Activated naive CD8-positive, alpha-beta T cell (primary cell): ENCODE data around the gene BPHL.
"Not testable (repeated sequence)": the region's sequence is repeated elsewhere in the genome, so short reads cannot be mapped to it uniquely, and the experiment has no call there.

Source experiments
- H3K27ac Mint-ChIP-seq: one replicate; pipeline ENCODE4 v1.8.0; 2021; ENCODE audit warnings: mixed read lengths
- H3K27me3 Mint-ChIP-seq: one replicate; pipeline ENCODE4 v1.8.0; 2021; ENCODE audit warnings: mixed read lengths
- H3K36me3 Mint-ChIP-seq: one replicate; pipeline ENCODE4 v1.8.0; 2021; ENCODE audit warnings: mixed read lengths
- H3K4me1 Mint-ChIP-seq: one replicate; pipeline ENCODE4 v1.8.0; 2021; ENCODE audit warnings: low read depth, mixed read lengths
- H3K4me3 Mint-ChIP-seq: one replicate; pipeline ENCODE4 v1.8.0; 2021; ENCODE audit warnings: mild to moderate bottlenecking, mixed read lengths
- H3K9me3 Mint-ChIP-seq: one replicate; pipeline ENCODE4 v1.8.0; 2021; ENCODE audit warnings: low read depth, mixed read lengths

The BPHL gene

GRCh38 chr6:3136292-3137011 is 17.9 kb downstream of the BPHL start:
- Mint-ChIP-seq H3K27ac (no peak overlapping the region), H3K4me3 (no peak overlapping the region), H3K27me3 (no peaks in the 10 kb centered on the region), H3K4me1 (no peaks in the 10 kb centered on the region), H3K36me3 (peaks cover 22% of the 10 kb centered on the region), H3K9me3 (no peaks in the 10 kb centered on the region)

- Mint-ChIP-seq H3K4me1 (no peaks in the 10 kb centered on the region), H3K27ac (no peak overlapping the region)
These were observed 18.7 kb downstream of the BPHL start for GRCh38 chr6:3137057-3137777.

GRCh38 chr6:3137873-3138272 is 19.4 kb downstream of the BPHL start:
- not testable (repeated sequence) for H3K4me1 Mint-ChIP-seq, H3K27ac Mint-ChIP-seq, H3K27me3 Mint-ChIP-seq, H3K9me3 Mint-ChIP-seq, H3K4me3 Mint-ChIP-seq
- H3K36me3 Mint-ChIP-seq, result peaks cover 18% of the 10 kb centered on the region

More at GRCh38 chr6:3137057-3137777, 18.7 kb downstream of the BPHL start:
- H3K4me3 Mint-ChIP-seq, result no peak overlapping the region
- no peaks in the 10 kb centered on the region for H3K9me3 Mint-ChIP-seq
- peaks cover 19% of the 10 kb centered on the region for H3K36me3 Mint-ChIP-seq
- H3K27me3 Mint-ChIP-seq, result no peaks in the 10 kb centered on the region

- Mint-ChIP-seq H3K9me3 (no peaks in the 10 kb centered on the region), H3K27ac (no peak overlapping the region), H3K4me3 (no peak overlapping the region), H3K4me1 (no peaks in the 10 kb centered on the region), H3K36me3 (peaks cover 18% of the 10 kb centered on the region), H3K27me3 (no peaks in the 10 kb centered on the region)
These were observed 19.8 kb downstream of the BPHL start for GRCh38 chr6:3138341-3138740.

DNA sequence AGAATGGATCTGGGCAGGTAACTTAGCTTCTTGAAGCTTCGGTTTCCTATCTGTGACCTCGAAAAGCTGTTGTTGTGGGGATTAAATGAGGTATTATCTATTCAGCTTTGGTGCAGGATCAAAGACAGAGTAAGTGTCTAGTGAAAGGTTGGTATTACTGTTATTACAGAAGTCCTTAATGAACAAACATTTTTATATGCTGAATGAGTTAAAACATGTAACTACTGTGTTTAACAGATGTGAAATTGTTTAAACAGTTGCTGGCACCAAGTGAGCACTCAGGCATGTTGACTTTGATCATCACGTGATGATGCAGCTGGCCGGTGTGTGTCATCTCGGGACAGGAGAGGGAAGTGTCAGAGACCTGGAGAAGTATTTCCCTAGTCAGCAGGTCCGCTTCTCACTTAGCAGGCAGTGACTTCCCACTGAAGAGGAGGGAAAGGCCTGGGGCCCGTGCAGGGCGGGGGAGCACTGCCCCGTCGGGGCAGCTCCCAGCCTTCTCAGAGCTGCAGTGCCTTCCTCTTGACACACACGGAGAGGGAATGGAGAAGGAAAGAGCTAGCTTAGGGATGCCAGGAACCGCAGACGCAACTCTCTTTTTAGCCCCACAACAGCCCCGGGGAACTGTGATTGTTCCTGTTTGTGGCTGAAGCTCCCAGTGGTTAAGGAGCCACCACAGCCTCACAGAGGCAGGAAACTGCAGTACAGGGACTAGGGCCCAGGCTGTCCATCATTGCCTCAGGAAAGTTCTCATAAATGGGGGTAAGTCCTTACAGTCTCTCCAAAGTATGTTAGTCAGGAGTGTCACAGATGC is 20.8 kb downstream of the BPHL start:
- Mint-ChIP-seq H3K27me3 (no peaks in the 10 kb centered on the region), H3K9me3 (no peaks in the 10 kb centered on the region), H3K4me3 (no peak overlapping the region), H3K36me3 (peaks cover 18% of the 10 kb centered on the region), H3K4me1 (no peaks in the 10 kb centered on the region), H3K27ac (no peak overlapping the region)

GRCh38 chr6:3140201-3140600 is 21.7 kb downstream of the BPHL start:
- H3K4me3 Mint-ChIP-seq, result no peak overlapping the region
- H3K9me3 Mint-ChIP-seq, result no peaks in the 10 kb centered on the region
- H3K36me3 Mint-ChIP-seq, result peaks cover 19% of the 10 kb centered on the region
- no peak overlapping the region for H3K27ac Mint-ChIP-seq
- no peaks in the 10 kb centered on the region for H3K27me3 Mint-ChIP-seq
- no peaks in the 10 kb centered on the region for H3K4me1 Mint-ChIP-seq

DNA sequence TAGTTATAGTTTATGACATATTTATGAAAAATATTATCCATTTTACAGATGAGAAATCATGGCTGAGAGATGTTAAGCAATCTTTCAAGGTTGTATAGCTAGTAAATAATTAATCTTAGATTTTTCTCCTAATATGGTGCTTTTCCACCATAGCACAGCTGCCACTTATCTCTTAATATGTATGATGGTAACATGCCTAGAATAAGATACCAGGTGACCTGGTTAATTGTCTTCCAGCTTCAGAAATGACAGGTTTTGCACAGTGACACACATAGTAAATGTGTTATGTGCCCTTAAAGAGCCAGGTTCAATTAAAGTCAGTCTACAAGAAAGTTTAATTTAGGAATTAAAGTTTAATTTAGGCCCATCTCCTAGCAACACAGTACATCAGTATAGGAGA is 24.0 kb downstream of the BPHL start:
- Mint-ChIP-seq H3K27ac (no peak overlapping the region), H3K9me3 (no peaks in the 10 kb centered on the region), H3K36me3 (peaks cover 13% of the 10 kb centered on the region), H3K4me1 (no peaks in the 10 kb centered on the region), H3K4me3 (no peak overlapping the region), H3K27me3 (no peaks in the 10 kb centered on the region)

DNA sequence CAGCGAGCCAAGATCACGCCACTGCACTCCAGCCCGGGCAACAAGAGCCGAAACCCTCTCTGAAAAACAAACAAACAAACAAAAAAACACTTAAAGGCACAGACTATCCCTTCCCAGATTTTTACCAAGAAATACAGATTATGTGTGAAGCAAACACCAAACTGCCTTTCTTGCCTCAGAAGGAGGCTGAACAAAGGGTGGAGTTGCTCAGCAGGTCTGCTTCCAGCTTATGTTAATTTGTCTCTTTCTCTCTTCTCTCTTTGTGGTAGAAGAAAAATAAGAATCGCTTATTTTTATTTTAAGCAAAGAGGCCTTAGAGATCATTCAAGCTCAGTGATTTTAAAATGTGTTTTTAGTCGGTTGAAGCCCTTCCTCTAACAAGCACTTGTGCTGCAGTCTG is 24.6 kb downstream of the BPHL start:
- Mint-ChIP-seq H3K27me3 (no peaks in the 10 kb centered on the region), H3K9me3 (no peaks in the 10 kb centered on the region), H3K27ac (no peak overlapping the region), H3K4me3 (no peak overlapping the region), H3K36me3 (peaks cover 14% of the 10 kb centered on the region), H3K4me1 (no peaks in the 10 kb centered on the region)

DNA sequence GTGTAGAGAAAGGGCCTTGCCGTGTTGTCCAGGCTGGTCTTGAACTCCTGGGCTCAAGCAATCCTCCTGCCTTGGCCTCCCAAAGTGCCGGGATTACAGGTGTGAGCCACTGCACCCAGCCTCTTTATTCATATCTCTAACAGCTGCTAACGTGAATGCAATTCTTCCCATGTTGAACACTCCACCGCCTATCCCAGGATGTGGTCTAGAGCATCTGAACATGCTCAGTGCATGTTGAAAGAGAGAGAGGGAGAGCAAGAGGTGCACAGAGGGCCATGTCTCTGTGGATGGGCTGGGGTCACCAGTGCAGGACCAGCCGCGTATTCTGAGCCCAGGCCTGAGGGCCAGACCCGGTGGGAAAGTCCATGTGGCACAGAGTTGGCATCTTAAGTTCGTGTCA is 26.1 kb downstream of the BPHL start:
- no peaks in the 10 kb centered on the region for H3K9me3 Mint-ChIP-seq
- no peak overlapping the region for H3K4me3 Mint-ChIP-seq
- H3K4me1 Mint-ChIP-seq, result no peaks in the 10 kb centered on the region
- H3K27ac Mint-ChIP-seq, result no peak overlapping the region
- H3K27me3 Mint-ChIP-seq, result no peaks in the 10 kb centered on the region
- H3K36me3 Mint-ChIP-seq, result peaks cover 8% of the 10 kb centered on the region

DNA sequence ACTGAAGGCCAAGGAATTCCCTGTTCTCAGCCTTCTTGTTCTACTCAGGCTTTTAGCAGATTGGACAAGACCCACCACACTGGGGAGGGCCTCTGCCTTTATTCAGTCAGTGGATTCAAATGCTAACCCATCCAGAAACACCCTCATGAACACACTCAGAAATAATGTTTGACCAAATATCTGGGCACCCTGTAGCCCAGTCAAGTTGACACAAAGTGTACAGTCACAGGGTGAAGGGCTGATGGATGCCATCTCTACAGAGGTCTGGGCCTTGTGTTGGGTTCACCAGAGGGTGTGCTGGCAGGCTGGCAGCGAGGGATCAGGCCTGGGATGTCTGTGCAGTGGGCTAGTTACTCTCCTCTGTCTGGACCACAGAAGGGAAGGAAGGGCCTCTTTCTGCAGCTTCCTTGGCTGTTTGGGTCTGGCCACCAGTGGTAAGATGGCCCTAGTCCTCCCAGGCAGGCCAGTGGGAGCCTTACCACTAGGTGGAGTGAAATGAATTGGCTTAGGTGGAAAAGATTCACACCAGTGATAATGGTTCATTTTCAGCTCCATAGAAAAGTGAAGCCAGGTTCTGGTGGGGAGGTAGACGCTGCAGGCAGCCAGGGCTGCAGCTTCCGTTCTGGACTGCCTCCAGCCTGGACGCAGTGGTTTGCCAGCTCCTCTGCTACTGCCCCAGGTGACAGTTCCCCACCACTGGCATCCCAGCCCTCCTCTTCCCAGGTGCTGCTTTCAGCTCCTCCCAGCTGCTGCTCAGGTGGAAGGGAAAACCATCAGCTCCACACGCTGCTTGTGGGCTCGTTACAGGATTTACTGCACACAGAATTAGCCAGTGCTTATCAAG is 29.6 kb downstream of the BPHL start:
- Mint-ChIP-seq H3K36me3 (peaks cover 8% of the 10 kb centered on the region), H3K9me3 (no peaks in the 10 kb centered on the region), H3K4me1 (no peaks in the 10 kb centered on the region), H3K4me3 (no peak overlapping the region), H3K27me3 (no peaks in the 10 kb centered on the region), H3K27ac (no peak overlapping the region)

DNA sequence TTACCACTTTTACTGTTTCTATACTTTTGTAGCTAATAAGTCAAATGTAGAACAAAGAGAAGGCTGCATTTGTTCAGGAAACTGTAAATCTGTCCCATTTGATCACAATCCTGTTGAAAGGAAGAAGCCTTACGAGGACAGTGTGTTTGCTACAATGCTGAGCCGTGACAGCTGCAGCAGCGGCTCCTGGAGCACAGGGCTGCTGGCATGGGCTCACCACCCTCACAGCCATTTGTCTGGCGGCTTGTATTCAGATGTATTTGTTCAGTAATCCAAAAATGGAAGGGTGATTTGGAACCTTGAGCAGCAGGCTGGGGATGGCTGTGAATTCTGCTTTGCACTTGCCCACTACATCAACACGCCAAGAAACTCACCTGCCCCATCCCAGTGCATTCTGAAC is 33.2 kb downstream of the BPHL start:
- no peak overlapping the region for H3K4me3 Mint-ChIP-seq
- H3K9me3 Mint-ChIP-seq, result no peaks in the 10 kb centered on the region
- peaks cover 7% of the 10 kb centered on the region for H3K36me3 Mint-ChIP-seq
- no peaks in the 10 kb centered on the region for H3K27me3 Mint-ChIP-seq
- H3K27ac Mint-ChIP-seq, result no peak overlapping the region
- peaks cover 7% of the 10 kb centered on the region for H3K4me1 Mint-ChIP-seq

GRCh38 chr6:3152689-3153088 is 34.2 kb downstream of the BPHL start:
- no peaks in the 10 kb centered on the region for H3K9me3 Mint-ChIP-seq
- H3K27ac Mint-ChIP-seq, result no peak overlapping the region
- H3K4me1 Mint-ChIP-seq, result peaks cover 10% of the 10 kb centered on the region
- no peaks in the 10 kb centered on the region for H3K27me3 Mint-ChIP-seq
- no peak overlapping the region for H3K4me3 Mint-ChIP-seq
- H3K36me3 Mint-ChIP-seq, result peaks cover 4% of the 10 kb centered on the region

DNA sequence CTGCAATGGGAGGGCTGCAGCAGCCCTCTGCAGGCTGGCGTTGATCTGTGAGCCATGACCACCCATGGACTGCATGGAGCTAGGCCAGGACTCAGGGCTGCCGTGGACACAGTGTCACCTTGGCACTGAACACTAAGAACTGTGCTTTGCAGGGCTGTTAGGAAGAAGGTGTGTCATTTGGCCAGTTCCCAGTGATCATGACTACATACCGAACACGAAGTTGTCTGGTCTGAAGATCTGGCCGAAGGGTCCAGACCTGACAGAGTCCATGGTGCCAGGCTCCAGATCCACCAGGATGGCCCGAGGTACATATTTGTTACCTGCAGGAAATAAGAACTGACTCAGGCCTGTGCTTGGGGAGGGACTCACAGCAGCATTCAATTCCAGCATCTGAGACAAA is 36.9 kb downstream of the BPHL start:
- H3K27me3 Mint-ChIP-seq, H3K27ac Mint-ChIP-seq, H3K36me3 Mint-ChIP-seq, H3K9me3 Mint-ChIP-seq: not testable (repeated sequence)
- H3K4me3 Mint-ChIP-seq, result peak overlapping the region; percentile 69
- H3K4me1 Mint-ChIP-seq, result peaks cover 28% of the 10 kb centered on the region

GRCh38 chr6:3156184-3157130 is 37.9 kb downstream of the BPHL start:
- Mint-ChIP-seq H3K4me1 (peaks cover 35% of the 10 kb centered on the region), H3K4me3 (peak overlapping the region; percentile 92), H3K27ac (peak overlapping the region; percentile 76)
- H3K36me3 Mint-ChIP-seq, H3K9me3 Mint-ChIP-seq, H3K27me3 Mint-ChIP-seq: not testable (repeated sequence)
